DND-41 (cell line): Measurements from ENCODE around the gene COX7B2.

Source experiments
- CTCF ChIP-seq: IDR thresholded peaks from 2 replicates; pipeline ENCODE4 v1.5.1; 2012; ENCODE audit warnings: borderline replicate concordance, low read length, moderate library complexity, mild to moderate bottlenecking; ENCODE audit not compliant: poor library complexity, severe bottlenecking; ENCODE audit errors: extremely low read depth
- EZH2 ChIP-seq: IDR thresholded peaks from 3 replicates; pipeline ENCODE4 v1.6.1; 2012; ENCODE audit warnings: borderline replicate concordance, low read depth, mild to moderate bottlenecking, moderate library complexity, low read length, inconsistent platforms; ENCODE audit not compliant: severe bottlenecking

DNA sequence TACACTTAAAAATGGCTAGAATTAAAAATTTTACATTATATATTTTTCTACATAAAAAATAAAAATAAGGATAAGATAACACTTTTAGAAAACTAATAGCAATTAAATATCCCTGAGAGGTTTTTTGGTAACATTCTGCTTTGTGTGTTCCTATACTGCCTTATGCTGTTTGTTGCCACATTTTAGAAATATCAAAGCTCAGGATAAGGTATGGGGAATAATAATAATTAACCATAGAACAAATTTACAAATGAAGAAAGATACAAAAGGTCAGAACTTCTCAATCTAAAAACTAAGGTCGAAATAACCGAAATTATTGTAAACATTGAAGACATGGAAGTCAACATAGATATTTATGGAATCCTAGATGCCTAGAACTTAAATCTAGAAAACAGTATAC, 71.4 kb downstream of the COX7B2 start:
- TF ChIP-seq CTCF (no peak), EZH2 (no peak)
